ENCODE results near the gene SYNE1.

The SYNE1 gene

DNA sequence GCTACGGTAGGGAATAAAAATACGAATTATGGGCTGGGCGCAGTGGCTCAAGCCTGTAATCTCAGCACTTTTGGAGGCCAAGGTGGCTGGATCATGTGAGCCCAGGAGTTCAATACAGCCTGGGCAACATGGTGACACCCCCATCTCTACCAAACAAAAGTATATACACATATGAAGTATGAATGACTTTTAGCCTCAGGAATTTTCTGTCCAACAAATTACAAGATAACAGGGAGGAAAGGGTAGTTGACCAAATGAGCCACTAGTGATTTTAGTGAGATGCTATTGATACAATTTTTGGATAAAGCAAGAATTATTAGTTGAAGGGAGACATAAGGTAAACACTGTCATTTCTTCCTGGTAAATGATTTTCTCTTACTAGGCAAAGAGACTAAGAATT, 328.2 kb downstream of the SYNE1 start:
- DNase-seq = no peak

DNA sequence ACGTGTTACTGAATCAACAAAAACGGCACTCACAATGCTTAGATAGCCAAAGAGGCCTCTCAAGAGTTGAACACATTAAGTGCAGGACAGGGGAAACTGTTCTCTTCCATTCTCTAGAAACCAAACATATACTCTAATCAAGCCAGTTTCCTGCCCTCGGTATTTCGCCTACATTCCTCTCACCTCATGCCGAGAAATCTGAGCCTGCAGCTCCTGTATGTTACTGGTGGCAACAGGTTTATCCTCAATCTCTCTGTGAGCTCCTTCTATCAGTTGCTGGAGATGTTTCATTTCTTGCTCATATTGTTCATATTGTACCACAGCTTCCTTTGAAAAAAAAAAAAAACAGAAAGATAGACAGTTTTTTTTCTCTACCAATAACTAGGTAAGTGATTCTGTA, 328.9 kb downstream of the SYNE1 start:
- no peak for DNase-seq

DNA sequence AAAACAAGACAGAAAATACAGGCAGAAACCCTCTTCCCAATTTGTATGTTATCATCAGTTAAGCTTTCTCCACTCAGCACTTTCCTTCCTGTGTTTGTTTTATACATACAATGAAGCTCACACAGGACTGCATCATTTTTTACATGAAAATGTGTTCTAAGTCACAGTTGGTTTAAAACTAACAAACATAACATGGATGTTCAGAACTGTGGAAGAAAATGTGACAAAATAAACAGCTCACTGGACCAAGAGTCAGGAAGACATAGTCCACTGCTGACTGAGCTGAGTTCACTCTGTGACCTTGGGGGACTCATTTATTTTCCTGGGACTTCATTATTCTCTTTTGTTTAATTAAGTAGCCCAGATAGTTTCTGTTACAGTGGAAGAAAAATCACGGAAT, 331.5 kb downstream of the SYNE1 start:
- no peak for DNase-seq

DNA sequence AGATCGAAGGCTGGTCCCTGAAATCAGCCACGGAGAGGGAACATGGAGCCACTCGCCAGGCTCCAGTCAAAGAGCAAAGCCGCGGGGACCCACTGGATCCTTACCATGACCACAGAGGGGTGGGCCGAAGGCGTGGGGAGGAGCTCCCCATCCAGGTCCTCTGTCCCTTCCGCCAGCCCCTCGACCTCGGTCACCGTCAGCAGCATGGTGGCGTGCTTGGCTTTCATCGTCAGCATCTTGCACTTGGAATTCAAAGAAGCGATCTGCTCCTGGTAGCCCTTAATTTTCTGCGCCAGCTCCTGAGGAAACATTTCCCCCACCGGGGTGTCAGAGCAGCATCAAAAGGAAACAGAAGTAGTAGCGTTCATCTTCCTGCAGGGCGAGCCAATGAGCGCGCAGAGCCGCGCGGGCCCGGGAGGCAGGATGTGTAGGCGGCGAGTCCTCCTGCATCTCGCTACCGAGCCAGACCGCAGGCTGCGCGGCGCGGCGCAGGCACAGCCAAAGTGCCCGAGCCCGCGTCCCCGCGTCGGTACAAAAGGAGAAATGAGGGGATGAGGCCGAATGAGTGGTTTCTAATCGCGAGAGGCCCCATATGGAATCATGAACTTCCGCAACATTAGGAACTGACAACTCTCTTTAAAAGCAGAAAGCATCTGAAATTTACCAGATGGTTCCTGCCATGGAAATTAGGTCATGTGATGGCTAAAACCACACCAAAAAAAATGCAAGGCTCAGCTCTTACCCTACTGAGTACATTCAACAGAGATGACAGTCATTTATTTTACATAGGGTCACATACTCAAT, 335.2 kb downstream of the SYNE1 start:
- DNase-seq = peak; percentile 66 to 76 (median 71)

DNA sequence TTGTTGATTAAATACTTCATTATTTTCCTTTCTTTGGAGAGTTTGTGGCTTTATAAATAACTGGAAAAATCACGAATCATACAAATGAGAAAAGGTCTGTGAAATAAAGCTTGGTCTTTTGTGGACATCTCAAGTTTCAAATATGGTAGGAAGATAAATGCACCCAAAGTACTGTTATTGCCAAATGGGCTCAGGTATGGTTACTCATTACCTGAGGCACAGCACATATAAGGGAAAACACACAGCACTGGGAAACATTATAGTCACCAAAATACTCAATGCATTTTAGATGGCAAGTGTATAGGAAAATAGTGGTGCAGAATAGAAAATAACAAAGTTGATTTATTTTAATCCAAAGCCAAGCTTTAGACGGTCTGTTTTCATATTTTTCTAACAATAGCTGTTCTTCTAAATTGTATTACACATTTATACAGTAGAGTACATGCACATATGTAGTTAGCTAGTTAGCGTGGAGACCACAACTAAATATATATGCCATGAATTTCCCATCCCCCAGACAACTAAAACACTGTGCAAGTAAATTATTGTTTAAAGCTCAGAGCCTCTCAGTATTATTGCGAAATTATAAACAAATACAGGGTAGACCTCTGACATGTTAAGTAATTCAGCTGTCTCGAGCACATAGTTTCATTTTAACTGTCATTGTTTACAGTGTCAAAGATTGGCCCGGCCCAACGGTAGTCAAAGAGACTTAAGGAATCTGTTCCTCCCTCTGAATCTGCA, 336.0 kb downstream of the SYNE1 start:
- DNase-seq = no peak

DNA sequence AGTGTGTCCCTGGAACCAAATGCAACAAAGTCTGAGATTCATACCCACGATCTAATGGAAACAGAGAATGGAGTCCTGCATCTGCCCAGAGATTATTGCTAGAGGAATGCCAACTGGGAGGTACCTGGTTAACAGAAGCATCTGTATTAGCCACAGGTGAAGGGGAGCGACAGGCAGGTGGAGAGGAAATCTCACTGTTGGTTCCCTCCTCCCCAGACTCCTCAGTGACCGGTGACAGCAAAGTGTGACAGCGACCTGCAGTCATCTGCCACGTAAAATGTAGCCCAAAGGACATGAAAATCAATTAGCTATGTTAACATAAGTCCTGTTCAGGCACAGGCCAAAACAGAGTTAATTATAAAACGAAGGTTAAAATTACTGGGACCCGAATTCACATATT, 336.6 kb downstream of the SYNE1 start:
- no peak for DNase-seq

DNA sequence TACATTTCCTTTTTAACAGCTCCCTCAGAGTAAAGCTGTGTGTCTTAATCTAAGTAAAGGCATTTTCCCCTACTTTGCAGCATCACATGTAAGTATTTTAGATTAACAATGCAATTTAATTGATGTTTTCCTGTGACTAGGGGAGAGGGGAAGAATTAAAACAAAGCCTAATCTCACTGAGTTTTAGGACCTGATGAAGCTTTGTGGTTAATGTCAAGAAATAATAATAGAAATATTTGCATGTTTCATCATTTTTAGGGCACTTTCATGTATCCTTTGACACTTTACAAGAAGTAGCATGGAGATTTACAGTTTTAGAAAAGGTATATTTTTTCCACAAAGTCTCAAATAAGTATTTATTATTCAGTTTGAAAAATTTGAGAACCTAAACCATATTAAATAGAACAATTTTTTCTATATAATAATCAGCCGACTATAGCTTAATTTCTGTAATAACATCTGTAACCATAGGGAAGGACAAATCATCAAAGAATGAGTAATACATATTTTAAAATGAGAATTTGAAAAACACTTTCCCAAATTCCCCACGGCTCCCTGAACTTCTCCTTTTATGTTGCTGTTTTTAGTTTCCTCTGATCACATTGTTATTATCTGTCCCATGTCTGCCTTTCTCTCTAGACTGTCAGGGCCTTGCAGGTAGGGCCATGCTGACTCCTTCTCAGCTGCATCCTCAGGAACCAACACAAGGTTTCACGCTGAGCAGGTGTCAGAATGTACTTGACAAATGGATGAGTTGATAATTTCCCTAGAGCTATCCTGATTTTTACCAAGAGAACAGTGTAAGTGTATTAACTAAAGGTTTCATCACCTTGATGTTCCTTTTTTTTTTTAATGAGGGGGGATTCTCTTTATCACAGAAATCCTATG, 338.1 kb downstream of the SYNE1 start:
- DNase-seq = no peak

DNA sequence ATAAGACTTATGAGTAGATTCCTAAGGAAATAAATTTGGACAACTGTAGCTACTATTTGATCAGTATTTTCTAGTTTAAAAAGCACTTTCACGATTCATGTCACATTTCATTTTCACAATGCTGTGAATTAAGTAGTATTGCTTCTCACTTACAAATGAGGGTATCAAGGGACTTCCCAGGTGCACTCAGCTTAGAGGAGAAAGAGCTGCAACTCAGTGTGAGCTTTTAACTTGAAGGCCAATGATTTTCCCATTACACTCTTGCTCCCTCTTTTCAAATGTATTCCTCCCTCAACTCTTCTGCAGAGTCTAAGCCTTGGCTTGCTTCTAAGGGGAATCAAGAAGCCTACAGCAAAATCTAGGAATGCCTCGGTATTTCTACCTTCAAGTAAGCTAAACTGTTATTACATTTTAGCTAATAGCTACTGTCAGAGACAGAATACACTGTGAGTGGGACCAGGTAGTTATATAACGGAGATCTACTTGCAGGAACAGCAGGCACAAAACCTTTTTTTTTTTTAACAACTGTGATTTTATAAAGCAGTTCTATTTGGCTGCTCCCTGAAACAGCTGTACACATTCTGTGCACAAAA, 339.0 kb downstream of the SYNE1 start:
- no peak for DNase-seq

DNA sequence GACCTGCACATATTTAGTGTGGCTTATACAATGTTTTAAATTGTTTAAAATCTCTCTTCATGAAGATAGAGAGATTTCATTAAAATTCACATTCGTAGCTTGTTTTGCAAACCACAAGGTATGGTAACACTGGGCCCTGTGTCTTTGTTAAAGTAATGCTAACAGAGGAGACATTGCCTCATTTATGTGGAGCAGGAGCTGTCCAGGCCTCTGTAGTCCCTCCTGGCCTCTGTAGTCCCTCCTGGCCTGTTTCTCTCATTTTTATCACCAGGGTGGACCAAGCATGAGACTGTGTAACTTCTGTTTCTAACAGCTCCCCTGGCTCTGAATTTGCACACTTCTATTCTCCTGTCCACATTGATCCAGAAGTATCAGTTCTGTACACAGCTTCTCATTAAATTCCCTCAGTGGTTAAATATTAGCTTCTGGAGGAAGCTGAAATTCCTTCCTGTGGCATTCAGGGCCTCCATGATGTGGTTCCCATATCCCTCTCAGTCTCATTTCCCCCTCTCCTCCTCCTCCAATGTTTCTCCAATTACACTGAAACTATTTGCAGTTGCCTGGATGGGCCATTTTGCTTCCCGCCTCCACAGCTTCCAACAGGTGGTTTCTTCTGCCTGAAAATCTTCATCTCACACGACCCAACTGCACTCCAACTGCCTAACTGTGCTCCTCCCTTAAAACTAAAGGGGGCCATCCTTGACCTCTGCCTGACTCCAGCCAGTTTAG, 340.4 kb downstream of the SYNE1 start:
- DNase-seq = no peak

DNA sequence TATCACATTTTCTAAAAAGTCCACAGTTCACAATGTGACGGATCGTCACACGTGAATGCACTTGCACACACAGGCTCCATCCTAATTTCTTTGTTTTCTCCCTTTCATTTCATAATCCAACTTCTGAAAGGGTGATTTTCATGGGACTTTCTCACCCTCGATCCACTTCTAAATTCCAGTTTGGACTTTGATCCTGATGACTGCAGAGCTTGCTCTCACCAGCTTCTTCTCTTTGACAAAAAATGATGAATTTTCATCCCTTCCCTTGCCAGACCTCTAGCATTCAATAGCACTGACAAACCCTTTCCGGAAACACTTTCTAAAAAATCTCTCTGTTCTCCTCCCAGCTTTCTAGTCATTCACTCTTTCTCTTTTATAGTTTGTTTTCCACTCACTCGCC, 341.2 kb downstream of the SYNE1 start:
- DNase-seq = no peak

DNA sequence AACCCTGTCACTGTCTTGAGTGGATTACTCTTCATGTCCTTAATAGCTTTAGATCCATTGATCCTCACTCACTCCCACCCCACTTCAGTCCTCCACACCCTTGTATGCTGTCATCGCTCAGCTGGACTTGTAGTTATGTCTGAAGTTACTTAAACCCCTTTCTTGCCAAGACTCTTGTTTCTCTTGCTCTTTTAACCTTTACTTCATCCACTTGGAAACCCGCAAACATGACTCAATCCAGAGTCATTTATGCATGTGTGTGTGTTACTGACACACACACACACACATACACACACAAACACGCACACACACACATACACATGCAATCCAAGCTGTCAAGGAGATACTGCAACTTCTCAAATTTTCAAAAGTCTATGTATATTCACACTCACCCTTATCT, 341.8 kb downstream of the SYNE1 start:
- no peak for DNase-seq

DNA sequence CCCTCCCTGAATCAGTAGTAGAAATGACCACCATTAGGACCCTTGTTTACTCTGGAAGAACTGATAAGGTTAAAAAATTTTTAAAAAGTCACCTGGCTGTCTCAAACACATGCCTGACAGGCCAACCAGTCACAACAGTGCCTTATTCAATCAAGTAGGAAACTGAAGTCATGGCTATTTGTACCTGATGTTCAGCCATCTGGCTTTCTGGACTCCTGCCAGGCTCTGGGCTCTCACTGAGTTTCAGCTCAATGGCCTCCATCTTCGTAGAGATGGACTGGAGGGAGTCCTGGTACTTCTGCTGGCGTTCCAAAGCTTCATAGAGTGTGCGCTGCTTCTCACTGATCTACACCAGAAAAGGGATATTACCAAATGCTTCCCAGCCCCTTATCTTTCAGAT, 343.8 kb downstream of the SYNE1 start:
- no peak for DNase-seq

DNA sequence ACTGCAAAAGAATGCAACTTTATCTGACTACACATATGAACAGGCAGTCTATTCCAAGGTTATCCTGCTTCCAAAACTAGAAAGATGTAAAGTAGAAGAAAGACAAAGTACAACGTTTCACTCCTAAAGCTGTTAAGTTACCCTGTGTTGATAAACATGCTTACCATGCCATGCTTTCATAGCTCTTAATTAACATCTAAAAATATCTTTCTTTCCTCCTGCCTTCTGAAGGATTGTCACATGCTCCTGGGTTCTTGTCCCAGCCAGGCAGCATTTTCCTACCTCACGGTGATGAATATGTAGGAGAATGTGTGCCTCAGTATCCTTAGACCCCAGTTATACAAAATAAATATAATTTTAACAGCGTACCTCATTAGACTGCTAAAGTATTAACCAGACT, 344.6 kb downstream of the SYNE1 start:
- DNase-seq = no peak

DNA sequence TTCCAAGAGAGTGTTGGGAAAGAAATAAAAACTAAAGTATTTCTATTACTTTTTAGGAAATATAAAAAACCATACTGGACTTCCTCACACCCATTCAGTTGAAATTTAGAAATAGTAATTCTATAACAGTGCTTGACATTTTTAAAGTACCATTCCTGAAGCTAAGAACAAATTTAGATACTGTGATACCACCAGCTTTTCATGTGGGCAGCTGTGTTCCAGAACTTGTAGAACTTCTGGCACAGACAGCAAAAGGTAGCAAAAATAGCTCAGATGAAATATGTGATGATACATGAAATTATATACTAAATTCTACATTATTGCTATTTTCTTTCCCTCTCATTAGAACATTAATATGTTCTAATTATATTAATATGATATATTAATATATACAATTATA, 346.5 kb downstream of the SYNE1 start:
- DNase-seq = no peak

DNA sequence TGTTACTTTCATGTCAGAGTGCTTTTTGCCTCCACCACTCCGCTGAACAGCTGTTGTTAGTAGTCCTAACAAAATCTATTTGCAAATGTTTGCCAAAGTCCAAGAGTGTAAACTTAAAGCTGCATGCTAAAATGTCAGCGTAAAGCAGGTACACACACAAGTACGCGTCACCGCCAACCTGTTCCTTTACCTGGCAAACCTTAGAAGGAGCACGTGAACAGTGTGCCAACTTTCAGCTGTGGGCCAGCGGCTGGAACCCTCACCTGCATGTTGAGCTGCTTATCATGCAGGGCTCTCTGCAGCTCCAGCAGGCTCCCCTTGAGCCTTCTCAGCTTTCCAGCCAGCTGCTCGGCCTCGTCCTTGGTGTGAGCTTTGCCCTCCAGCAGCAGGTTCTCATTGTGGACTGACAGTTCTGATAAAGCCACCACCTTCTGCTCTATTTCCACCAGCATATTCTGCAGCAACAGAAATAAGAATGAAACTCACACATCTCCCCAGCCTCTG, 359.3 kb downstream of the SYNE1 start:
- no peak for DNase-seq

DNA sequence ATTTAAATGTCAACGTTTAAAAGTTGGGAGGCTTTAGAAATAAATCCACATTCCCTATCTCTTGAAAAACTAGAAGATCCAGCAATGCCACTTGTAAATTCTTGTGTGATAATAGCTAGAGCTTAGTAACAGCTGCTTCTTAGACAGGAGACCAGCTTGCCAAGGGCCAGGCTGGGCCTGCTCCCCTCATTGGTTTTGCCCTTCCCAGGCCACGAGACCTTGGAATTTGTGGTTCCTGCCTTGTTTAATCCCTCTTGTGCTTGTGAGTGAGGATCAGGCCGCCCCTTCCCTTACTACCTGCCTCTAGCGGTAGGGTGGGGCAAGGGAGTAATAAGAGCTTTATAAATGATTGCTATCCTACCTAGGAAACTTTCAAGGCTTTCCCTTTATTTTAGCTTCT, 363.5 kb downstream of the SYNE1 start:
- DNase-seq = no peak

DNA sequence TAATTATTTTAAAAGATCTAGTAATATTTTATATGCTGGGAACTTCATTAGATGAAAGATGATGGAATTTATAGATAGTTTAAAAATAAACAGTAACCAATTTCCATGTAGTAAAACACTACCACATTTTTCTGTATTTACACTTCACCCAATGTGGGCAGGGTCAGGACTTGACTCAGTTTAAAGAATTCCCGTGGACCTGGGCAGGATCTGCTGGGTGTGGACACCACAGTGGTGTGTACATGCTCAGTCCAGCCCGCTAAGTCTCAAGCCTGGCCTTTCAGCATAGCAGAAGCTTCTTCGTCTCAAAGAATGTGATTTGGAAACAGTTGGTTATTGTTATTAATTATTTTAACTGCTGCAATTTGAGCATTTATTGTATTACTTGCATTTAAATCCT, 364.2 kb downstream of the SYNE1 start:
- no peak for DNase-seq

DNA sequence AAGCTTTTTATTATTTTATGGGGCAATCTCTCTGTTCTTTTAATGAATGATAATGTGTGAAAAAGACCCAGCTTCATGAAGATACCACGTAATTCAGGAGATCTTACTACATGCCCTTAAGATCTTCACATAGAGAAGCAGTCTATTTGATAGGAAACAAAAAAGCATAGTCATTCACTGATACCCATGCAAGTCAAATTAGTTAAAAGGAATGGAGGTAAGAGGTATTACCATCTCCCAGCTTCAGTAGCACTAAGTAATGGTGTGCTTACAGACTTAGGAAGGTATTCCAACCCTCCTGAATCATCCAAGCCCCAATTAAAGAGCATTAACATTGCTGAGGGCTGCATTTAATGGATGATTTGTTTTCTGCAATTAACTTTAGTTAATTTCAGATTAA, 364.7 kb downstream of the SYNE1 start:
- no peak for DNase-seq

DNA sequence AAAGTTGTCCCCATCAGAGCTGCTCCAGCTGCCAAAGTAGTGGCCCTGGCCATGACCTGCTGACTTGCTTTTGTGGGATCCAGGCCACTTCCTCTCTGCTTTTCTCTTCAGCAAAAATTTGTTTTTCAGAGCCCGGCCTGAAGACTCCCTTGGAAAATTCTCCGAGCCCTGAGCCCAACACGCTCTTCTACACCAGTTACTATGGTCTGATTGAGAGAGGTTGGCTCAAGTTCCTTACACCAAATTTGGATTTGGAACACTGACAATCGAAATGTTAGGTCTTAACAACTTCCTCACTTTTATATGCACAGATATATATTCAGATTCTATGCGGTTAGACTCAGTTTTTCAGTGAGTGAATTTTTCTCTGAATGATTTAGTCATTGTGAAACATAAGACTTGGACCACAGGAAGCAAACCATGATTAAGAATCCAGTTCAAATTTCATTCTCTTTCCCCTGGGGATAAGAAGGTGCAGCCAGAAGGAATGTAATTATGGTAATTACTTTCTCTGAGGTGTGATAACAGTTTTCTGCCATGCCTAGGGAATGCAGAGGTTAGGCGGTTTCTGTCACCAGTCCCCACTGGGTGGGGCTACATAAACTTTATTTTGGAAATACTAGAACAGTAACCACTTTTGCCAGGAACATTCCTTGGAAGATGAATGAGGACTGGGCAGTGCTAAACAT, 365.2 kb downstream of the SYNE1 start:
- DNase-seq = no peak

DNA sequence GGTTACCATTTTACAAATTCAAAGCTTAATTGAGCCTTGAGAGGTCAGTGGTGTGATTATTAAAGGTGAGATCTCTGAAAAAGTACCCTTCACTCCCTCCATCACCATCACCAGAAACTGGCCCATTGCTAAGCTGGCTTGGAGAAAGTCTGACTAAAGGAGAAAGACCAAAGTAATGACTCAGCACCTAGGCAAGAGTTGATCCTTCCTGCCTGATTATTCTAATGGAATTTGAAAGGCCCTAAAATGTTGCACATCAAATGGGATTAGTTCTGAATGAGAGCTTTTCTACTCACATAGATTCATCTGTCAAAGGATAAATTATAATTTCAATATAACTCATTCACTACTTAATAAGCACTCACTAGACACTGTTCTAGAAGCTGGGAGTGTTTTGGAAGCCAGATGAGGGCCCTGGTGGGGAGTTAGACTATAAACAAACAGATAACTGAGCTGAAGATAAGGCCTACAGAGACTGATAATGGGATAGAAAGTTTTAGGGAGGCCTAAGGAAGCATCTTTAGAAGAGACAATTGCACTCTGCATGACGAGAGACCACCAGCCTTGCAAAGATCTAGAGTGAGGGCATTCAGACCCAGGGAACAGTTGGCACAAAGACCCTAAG, 366.7 kb downstream of the SYNE1 start:
- no peak for DNase-seq

DNA sequence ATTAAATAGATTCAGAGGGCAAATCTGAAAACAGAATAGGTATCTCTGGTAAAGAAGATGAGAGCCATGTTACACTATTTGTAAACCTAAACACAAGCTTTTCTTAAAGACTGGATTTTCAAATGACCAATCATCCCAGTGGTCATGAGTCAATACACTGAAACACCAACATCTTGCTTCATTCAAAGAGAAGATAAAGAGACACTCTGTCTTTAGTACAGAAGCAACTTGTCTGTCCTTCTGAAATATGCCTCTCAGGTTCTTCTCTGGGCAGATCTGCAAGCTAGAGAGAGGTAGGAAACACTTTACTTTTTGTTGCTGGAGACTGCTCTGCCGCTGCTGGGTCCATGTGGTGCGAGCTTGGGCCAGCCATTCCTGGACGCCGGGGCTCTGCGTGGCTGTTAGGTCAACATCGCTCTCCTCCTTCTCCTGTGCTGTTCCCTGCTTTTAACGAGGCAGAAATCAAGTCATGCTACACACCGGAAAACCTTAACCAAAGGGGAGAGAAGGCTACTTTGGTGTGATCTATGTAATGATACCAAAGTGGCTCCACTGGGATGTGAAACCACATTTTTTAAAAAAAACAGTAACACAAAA, 368.2 kb downstream of the SYNE1 start:
- DNase-seq = no peak
